Ovary (tissue), 9 donors: ENCODE data around the gene TRMU. TPM values are rescaled to one million over a fixed set of nuclear protein-coding genes. Genes with fewer than 3 reads are reported as not detected.

Source experiments
- DNase-seq, 5 donors: peaks; one replicate each; pipeline ENCODE4 v3.0.0-alpha.2; 2019 to 2020
- H3K27ac ChIP-seq, 2 donors: fragments of 200-600 bp; one replicate each; pipeline versions ENCODE4 v1.5.1 to v1.8.0; 2019 to 2022
- H3K27me3 ChIP-seq: fragments of 200-600 bp; one replicate; pipeline ENCODE4 v1.8.0; 2022
- H3K36me3 ChIP-seq: fragments of 200-600 bp; sonication (generic); one replicate; pipeline ENCODE4 v1.5.1; 2019
- H3K4me1 ChIP-seq: one replicate; pipeline ENCODE4 v1.8.1; 2013; ENCODE audit warnings: mild to moderate bottlenecking, moderate library complexity; ENCODE audit not compliant: insufficient read depth
- H3K4me3 ChIP-seq: fragments of 200-600 bp; sonication (generic); one replicate; pipeline ENCODE4 v1.5.1; 2017
- H3K9me3 ChIP-seq, 2 donors: fragments of 200-600 bp in 1 of 2; sonication (generic) in 1 of 2; one replicate each; pipeline versions ENCODE4 v1.5.1 to v1.8.1; 2013 to 2019; ENCODE audit warnings: mild to moderate bottlenecking in 1 of 2, moderate library complexity in 1 of 2
- EP300 ChIP-seq: sonication (generic); formaldehyde crosslinking; IDR thresholded peaks from one replicate; pipeline ENCODE4 v1.6.1; 2017; ENCODE audit warnings: antibody characterized with exemption
- POLR2A ChIP-seq: fragments of 450-650 bp; IDR thresholded peaks from one replicate; pipeline ENCODE4 v1.6.1; 2017; ENCODE audit warnings: antibody characterized with exemption, mild to moderate bottlenecking, moderate library complexity
- WGBS, 3 donors: extraction: QIAGEN DNeasy Blood & Tissue Kit in 1 of 3; methylation state at CpG; one replicate each; pipeline versions ENCODE4 v1.1.5 to v1.1.7; 2013 to 2017; 5-methylcytosine and 5-hydroxymethylcytosine counted together
- intact Hi-C, 4 donors: fragments of 100-400 bp; cut with DNase I; formaldehyde crosslinking; loops; one replicate each; pipeline versions ENCODE4 v1.11.0 to v1.15.1; 2022 to 2023
- polyA plus RNA-seq, 2 donors: library from polyadenylated mRNA; stranded (reverse); fragments of 200-250 nt in 1 of 2; fragments of 350-450 nt in 1 of 2; fragmentation: Illumina TruSeq in 1 of 2; extraction: RNeasy Lipid Tissue Mini Kit (QIAGEN cat#74804) in 1 of 2; gene quantifications; one replicate each; pipeline ENCODE4 v1.2.3, GENCODE V29; 2013 to 2014
- total RNA-seq, 7 donors: library from RNA; depleted of rRNA in 2 of 7; stranded (reverse); fragments of >200 nt in 2 of 7; fragmentation: NEBNext Ultra II Directional in 3 of 7; extraction: Animal tissue kit (Norgen Biotek cat#: 25700) in 3 of 7; gene quantifications; one replicate each; pipeline versions ENCODE4 v1.1.0 to v1.2.4, GENCODE V29; 2016 to 2023
- TF ChIP-seq, protein P1 (sequence below), 3 donors: fragments of 450-650 bp in 2 of 3; fragments of 200-600 bp in 1 of 3; IDR thresholded peaks; one replicate each; pipeline versions ENCODE4 v1.5.1 to v1.8.0; 2016 to 2022; ENCODE audit warnings: antibody characterized with exemption in 3 of 3, mild to moderate bottlenecking in 1 of 3
- donor health status: DM: no; HTN: no; CAD: no; lungs with moderate emphysema.
- donor health status: DM: no; HTN: no; CAD: no.
- donor health status: Bipolar disorder and iron deficiency.
- donor health status: DM: yes; HTN: yes; CAD: no.
- donor health status: DM: no; HTN: no; CAD: no.
- donor health status: DM: yes; HTN: yes; CAD: no.

Gene TRMU
- total and polyA plus RNA-seq, 9 donors: 15.2 to 35.0 (median 30.3) TPM

DNA sequence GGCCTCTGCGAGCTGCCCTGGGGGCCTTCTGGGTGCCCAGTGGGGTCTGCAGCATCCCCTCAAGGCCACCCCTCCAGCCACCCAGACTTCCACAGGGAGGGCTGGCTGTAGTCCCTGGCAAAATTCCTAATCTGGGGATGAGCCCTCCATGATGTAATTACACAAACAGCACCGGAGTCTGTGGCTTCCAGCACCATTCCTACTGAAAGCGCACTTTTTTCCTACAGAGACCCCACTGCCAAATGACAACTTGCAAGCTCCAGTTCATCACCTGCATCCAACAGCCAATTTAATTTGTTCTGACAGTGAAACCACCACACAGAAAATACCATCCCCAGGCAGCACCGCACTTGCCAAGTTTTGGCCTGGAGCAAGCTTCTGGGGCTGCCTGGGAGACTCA is 70.4 kb downstream of the TRMU start:
- DNase-seq: no peak
- no peak overlapping the region for H3K27ac ChIP-seq
- no peaks in the 10 kb centered on the region for H3K9me3 ChIP-seq
- no peaks in the 10 kb centered on the region for H3K27me3 ChIP-seq
- TF ChIP-seq POLR2A (no peak), EP300 (no peak)
- TF ChIP-seq, protein P1, sequence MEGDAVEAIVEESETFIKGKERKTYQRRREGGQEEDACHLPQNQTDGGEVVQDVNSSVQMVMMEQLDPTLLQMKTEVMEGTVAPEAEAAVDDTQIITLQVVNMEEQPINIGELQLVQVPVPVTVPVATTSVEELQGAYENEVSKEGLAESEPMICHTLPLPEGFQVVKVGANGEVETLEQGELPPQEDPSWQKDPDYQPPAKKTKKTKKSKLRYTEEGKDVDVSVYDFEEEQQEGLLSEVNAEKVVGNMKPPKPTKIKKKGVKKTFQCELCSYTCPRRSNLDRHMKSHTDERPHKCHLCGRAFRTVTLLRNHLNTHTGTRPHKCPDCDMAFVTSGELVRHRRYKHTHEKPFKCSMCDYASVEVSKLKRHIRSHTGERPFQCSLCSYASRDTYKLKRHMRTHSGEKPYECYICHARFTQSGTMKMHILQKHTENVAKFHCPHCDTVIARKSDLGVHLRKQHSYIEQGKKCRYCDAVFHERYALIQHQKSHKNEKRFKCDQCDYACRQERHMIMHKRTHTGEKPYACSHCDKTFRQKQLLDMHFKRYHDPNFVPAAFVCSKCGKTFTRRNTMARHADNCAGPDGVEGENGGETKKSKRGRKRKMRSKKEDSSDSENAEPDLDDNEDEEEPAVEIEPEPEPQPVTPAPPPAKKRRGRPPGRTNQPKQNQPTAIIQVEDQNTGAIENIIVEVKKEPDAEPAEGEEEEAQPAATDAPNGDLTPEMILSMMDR (IDR thresholded peaks at IDR 0.05): no peak
- intact Hi-C loops: no loop called here
- no peak overlapping the region for H3K4me3 ChIP-seq
- 74 to 76% (median 76%) methylated on average over 4 of the region's 4 CpGs for WGBS, 3 donors
- H3K4me1 ChIP-seq: no peaks in the 10 kb centered on the region
- H3K36me3 ChIP-seq: no peaks in the 10 kb centered on the region

DNA sequence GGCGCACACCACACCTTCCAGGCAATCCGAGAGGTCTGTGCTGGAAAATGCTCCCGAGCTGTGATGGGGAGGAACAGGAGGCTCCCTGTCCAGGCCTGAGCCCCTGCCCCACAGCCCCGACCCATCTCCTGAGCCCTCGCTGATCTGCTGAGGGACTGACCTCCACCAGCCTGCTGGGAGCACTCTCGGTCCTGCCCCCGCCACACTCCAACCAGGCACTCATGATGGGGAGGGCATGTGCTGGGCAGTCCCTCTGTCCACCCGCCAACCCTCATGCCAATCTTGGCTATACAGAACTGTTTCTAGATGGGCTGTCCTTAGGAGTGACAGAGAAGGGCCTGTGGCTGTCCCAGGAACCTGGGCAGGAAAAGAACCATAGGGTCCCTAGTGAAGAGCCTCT is 70.8 kb downstream of the TRMU start:
- intact Hi-C loops: no loop called here
- H3K4me3 ChIP-seq: no peak overlapping the region
- H3K36me3 ChIP-seq: no peaks in the 10 kb centered on the region
- H3K27me3 ChIP-seq: no peaks in the 10 kb centered on the region
- H3K27ac ChIP-seq: no peak overlapping the region
- TF ChIP-seq POLR2A (no peak), EP300 (no peak)
- TF ChIP-seq, protein P1 (IDR thresholded peaks at IDR 0.05): no peak
- no peaks in the 10 kb centered on the region for H3K9me3 ChIP-seq
- WGBS, 3 donors: 83 to 89% (median 87%) methylated on average over 8 of the region's 8 CpGs
- DNase-seq: no peak
- no peaks in the 10 kb centered on the region for H3K4me1 ChIP-seq

DNA sequence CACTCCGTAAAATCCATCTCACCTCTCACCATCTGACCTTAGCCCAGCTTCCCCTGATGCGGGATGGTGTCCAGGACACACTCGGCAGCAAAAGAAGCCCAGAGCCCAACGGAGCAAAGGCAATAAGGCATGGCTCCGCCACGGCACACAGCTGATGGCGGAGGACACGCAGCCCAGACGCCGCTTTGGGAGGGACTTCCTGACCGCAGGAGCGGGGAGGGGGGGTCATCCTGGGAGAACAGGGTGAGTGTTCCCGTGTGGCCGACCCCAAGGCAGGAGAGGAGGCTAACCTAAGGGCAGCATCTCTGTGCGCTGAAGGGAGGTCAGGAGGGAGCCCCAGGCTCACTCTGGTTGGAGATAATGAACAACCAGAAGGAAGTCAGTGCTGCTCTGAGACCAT is 71.3 kb downstream of the TRMU start:
- TF ChIP-seq POLR2A: no peak
- H3K9me3 ChIP-seq: no peaks in the 10 kb centered on the region
- intact Hi-C loops: no loop called here
- 82 to 90% (median 84%) methylated on average over 15 of the region's 15 CpGs for WGBS, 3 donors
- no peaks in the 10 kb centered on the region for H3K4me1 ChIP-seq
- no peak for DNase-seq
- H3K4me3 ChIP-seq: no peak overlapping the region
- H3K27ac ChIP-seq: no peak overlapping the region
- no peaks in the 10 kb centered on the region for H3K27me3 ChIP-seq
- no peaks in the 10 kb centered on the region for H3K36me3 ChIP-seq

Other genes starting within 250 kb of the TRMU start
- gene PPARA, start 185.2 kb upstream of the TRMU start, total RNA-seq: 10 to 100 TPM in 6 of 7 donors, 1 to 10 TPM in 1; 9.7 to 41.0 (median 34.0) TPM
- gene PPARA, start 185.2 kb upstream of the TRMU start, polyA plus RNA-seq: 10 to 100 TPM; 12.8 to 16.0 TPM
- gene CDPF1, start 85.4 kb upstream of the TRMU start, total RNA-seq: 10 to 100 TPM in 4 of 7 donors, 1 to 10 TPM in 3; 7.8 to 14.9 (median 11.5) TPM
- gene CDPF1, start 85.4 kb upstream of the TRMU start, polyA plus RNA-seq: 10 to 100 TPM in 1 of 2 donors, 1 to 10 TPM in 1; 4.3 to 20.8 TPM
- under 1 TPM in 6 of 7 donors, not detected in 1; under 0.01 to 0.17 (median 0.13) TPM for gene PKDREJ, start 72.4 kb upstream of the TRMU start, total RNA-seq
- under 1 TPM; 0.08 to 0.12 TPM for gene PKDREJ, start 72.4 kb upstream of the TRMU start, polyA plus RNA-seq
- gene TTC38, start 67.7 kb upstream of the TRMU start, total RNA-seq: 10 to 100 TPM; 32.2 to 58.3 (median 44.6) TPM
- 10 to 100 TPM; 27.3 to 42.3 TPM for gene TTC38, start 67.7 kb upstream of the TRMU start, polyA plus RNA-seq
- under 1 TPM in 6 of 7 donors, not detected in 1; 0.18 to 0.84 (median 0.34) TPM for gene GTSE1, start 38.8 kb upstream of the TRMU start, total RNA-seq
- gene GTSE1, start 38.8 kb upstream of the TRMU start, polyA plus RNA-seq: under 1 TPM; 0.40 to 0.60 TPM
- 10 to 100 TPM in 1 of 7 donors, 1 to 10 TPM in 4, under 1 TPM in 2; 0.63 to 25.2 (median 4.1) TPM for gene CELSR1, start 201.9 kb downstream of the TRMU start, total RNA-seq
- 1 to 10 TPM in 1 of 2 donors, under 1 TPM in 1; 0.75 to 1.7 TPM for gene CELSR1, start 201.9 kb downstream of the TRMU start, polyA plus RNA-seq